Peyer's patch (tissue), 4 donors: Measurements from ENCODE around the gene ANTKMT.

Experiments
- POLR2A ChIP-seq, 2 donors: fragments of 450-650 bp; IDR thresholded peaks; one replicate each; pipeline ENCODE4 v1.5.1; 2017; ENCODE audit warnings: antibody characterized with exemption in 2 of 2, mild to moderate bottlenecking in 2 of 2, moderate library complexity in 2 of 2
- TF ChIP-seq, protein P1 (sequence below), 6 experiments: fragments of 450-650 bp in 4 of 6; fragments of 200-600 bp in 2 of 6; sonication (generic) in 1 of 6; IDR thresholded peaks; one replicate each; pipeline ENCODE4 v1.5.1; 2017 to 2019; ENCODE audit warnings: antibody characterized with exemption in 6 of 6, mild to moderate bottlenecking in 3 of 6, moderate library complexity in 1 of 6

DNA sequence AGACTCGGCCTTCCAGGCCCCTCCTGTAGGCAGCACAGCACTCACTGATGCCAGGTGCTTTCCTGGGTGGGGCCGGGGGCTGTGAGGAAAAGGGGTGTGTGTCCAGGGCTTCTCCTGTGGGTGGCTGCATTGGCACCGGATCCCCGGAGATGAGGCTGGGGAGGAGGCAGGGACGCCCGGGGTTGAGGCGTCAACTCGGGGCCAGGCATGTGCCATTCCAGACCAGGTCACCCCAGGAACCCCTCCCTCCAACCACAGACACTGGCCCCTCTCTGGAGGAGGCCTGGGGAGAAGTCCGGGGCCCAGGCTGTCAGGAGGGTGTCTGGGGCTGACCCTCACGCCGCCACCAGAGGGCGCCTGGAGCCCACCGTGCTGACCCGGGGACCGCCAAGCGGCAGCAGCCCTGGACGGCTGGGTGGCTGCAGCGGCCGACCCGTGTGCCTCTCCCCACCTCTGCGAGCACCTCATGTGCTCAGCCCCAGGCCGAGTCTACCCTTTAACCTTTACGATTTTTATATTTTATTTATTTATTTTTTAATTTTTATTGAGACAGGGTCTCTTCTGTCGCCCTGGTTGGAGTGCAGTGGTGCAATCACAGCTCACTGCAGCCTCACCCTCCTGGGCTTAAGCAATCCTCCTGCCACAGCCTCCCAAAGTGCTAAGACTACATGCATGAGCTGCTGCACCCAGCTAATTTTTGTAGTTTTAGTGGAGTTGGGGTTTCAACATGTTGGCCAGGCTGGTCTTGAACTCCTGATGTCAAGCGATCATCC, 9.2 kb upstream of the ANTKMT start:
- TF ChIP-seq, protein P1, sequence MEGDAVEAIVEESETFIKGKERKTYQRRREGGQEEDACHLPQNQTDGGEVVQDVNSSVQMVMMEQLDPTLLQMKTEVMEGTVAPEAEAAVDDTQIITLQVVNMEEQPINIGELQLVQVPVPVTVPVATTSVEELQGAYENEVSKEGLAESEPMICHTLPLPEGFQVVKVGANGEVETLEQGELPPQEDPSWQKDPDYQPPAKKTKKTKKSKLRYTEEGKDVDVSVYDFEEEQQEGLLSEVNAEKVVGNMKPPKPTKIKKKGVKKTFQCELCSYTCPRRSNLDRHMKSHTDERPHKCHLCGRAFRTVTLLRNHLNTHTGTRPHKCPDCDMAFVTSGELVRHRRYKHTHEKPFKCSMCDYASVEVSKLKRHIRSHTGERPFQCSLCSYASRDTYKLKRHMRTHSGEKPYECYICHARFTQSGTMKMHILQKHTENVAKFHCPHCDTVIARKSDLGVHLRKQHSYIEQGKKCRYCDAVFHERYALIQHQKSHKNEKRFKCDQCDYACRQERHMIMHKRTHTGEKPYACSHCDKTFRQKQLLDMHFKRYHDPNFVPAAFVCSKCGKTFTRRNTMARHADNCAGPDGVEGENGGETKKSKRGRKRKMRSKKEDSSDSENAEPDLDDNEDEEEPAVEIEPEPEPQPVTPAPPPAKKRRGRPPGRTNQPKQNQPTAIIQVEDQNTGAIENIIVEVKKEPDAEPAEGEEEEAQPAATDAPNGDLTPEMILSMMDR (IDR thresholded peaks at IDR 0.05), result peak; percentile 85 to 97 (median 92)
- TF ChIP-seq POLR2A (IDR thresholded peaks at IDR 0.05), result no peak
